NCI-H1092 treated with DMSO at 0.1 percent for 48 hours (cell line): ENCODE data around the gene SLC35B2.
"Not testable (repeated sequence)": the region's sequence is repeated elsewhere in the genome, so short reads cannot be mapped to it uniquely, and the experiment has no call there.

Experiments used
- DNase-seq: peaks from one replicate; lab custom pipeline; 2025; lab: John Stamatoyannopoulos, UW

Gene SLC35B2

DNA sequence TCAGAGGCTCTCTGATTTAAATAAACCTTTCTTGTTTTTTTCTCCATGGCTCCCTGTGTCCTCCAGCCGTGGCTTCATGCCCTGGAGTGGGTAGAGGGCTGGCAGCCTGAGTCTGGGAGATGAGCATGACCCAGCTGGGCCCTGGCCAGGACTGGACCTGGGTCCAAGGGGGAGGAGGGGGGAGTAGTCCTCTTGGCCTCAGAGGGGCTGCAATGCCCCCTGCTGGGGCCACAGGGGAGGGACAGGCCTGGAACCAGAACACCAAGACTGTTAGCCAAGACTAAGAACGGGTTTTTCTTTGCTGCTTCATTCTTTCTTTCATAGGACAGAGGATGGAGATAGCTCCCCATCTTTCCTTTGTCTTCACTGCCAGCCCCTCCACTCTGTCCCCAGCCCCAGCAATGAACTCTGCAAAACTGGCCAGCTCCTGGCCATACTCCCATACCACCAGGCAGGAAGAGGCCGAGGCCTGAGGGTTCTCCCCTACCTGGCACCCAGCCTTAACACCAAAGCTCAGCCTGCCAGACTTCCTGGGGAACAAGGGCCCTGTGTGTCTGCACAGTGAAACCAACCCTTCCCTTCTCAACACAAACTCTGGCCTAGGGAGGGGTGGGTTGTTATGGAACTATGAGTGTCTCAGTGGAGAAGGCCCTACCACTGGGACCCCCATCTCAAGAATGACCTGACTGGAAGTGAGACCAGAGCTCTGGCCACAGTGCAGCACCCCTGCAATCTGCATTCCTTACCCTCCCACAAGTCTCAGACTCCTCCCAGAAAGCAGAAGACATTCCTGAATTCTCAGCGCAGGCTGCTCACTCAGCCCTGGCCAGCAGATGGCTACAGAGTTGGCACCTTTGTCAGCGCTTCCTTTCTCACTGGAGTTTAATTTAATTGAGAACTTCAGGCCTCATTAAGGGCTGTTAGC lies 23.0 kb downstream of the SLC35B2 start:
- peak; percentile 71 for DNase-seq

DNA sequence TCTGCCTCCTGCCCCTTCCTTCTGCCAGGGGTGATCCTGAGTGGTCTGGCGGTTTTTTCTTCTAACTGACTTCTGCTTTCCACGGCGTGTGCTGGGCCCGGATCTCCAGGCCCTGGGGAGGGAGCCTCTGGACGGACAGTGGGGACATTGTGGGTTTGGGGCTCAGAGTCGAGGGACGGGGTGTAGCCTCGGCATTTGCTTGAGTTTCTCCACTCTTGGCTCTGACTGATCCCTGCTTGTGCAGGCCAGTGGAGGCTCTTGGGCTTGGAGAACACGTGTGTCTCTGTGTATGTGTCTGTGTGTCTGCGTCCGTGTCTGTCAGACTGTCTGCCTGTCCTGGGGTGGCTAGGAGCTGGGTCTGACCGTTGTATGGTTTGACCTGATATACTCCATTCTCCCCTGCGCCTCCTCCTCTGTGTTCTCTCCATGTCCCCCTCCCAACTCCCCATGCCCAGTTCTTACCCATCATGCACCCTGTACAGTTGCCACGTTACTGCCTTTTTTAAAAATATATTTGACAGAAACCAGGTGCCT lies 23.7 kb downstream of the SLC35B2 start:
- DNase-seq, result no peak

DNA sequence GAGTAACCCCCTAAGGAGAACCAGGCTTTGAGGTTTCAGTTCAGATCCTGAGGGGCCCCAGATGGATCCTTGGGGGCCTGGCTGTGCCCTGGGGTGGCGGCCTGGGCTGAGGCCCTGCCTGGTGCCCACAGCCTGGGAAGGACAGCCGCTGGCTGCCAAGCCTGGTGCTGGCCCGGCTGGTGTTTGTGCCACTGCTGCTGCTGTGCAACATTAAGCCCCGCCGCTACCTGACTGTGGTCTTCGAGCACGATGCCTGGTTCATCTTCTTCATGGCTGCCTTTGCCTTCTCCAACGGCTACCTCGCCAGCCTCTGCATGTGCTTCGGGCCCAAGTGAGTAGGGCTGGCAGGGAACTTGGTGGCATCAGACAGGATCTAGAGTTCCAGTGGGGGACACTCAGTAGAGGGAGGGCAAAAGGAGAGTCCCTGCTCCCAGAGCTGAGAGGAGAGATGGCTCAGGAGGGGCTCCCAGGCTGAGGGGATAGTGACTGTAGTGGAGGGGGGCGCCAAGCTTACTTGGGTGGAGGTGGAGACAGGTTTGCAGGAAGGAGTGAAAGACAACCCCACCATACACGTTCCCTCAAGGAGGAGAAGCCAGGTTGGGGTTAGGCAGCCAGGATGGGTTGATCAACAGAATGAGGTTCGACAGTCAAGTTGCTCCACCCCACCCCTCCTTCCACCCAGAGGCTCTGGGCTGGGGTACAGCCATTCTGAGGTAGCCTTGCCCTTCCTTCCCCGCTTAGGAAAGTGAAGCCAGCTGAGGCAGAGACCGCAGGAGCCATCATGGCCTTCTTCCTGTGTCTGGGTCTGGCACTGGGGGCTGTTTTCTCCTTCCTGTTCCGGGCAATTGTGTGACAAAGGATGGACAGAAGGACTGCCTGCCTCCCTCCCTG lies 24.4 kb downstream of the SLC35B2 start:
- DNase-seq, result no peak

DNA sequence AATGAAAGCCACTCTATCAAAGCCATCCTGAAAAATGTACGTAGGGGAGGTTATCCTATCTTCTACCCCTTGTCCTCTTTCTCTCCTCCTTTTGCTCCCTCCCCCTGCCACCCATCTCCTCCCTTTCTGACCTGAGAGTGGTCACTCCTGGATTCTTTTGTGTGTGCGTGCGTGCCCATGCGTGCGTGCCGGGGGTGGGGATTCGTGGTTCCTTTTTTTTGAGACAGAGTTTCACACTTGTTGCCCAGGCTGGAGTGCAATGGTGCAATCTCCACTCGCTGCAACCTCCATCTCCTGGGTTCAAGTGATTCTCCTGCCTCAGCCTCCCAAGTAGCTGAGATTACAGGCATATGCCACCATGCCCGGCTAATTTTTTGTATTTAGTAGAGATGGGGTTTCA lies 25.9 kb downstream of the SLC35B2 start:
- not testable (repeated sequence) for DNase-seq

DNA sequence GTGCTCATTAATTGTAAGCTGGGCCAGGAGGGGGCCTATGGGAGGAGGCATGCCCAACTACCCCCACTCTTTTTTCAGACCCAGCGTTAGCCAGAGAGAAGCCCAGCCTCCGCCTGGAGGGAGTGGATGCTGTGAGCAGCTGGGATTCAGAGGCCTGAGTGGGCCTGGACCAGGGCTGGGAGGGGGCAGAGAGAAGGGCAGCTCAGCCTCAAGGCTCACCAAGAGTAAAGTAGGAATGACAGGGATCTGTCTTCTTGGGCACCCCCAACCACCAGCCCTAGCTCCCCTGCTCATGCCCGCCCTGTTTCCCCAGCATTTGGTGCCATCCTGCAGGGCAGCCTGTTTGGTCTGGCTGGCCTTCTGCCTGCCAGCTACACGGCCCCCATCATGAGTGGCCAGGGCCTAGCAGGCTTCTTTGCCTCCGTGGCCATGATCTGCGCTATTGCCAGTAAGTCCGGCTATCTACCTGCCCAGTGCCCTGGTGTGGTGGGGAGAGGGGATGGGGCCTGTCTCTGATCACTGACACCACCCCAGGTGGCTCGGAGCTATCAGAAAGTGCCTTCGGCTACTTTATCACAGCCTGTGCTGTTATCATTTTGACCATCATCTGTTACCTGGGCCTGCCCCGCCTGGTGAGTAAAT lies 27.2 kb downstream of the SLC35B2 start:
- no peak for DNase-seq

DNA sequence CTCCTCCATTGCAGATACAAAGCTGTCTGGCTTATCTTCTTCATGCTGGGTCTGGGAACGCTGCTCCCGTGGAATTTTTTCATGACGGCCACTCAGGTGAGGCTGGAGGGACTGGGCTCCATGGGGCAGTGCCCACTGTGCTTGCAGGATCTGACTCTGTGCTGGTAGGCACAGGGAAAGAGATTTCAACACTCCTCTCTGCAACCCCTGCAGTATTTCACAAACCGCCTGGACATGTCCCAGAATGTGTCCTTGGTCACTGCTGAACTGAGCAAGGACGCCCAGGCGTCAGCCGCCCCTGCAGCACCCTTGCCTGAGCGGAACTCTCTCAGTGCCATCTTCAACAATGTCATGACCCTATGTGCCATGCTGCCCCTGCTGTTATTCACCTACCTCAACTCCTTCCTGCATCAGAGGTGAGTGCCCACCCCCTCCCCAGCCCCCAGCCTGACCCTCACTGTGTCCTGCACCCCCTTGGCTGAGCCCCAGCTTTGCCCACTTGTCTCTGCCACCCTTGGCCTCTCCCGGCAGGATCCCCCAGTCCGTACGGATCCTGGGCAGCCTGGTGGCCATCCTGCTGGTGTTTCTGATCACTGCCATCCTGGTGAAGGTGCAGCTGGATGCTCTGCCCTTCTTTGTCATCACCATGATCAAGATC lies 27.8 kb downstream of the SLC35B2 start:
- DNase-seq, result no peak

DNA sequence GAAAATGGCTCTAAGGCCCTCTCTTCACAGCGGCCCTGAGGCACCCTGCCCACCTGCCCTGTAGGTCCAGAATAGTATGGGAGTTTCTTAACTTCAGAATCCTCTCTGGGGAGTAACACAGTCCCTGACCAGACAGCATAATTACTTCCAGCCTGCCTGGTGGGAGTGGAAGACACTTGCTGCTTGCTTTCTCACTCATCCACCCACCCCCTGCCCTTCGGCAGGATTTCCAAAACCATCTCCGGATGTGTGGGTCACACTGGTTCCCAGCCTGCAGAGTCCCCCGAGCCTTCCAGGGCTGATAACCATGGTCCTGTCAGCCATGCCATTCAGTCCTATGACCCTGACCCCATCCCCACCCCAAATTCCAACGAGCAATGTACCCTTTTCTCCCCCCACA lies 28.5 kb downstream of the SLC35B2 start:
- DNase-seq, result no peak

DNA sequence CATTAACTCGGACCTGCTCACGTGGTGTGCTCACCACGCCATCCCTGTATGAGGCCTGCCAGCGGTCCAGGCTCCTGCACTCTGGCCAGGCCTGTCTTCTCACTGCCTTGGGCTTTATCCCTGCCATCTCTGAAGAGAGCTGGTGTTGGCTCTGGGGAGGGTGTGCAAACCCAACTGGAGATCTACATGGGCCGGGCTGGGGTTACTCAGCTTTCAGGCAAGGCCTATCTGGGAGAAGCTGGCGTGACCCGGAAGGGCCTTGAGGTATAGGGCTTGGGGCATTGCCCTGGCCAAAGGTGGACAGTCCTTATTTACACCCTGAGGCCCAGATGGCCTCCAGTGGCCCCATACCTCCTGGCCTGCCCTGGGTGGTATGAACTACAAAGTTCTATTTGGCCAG lies 28.9 kb downstream of the SLC35B2 start:
- DNase-seq, result no peak

DNA sequence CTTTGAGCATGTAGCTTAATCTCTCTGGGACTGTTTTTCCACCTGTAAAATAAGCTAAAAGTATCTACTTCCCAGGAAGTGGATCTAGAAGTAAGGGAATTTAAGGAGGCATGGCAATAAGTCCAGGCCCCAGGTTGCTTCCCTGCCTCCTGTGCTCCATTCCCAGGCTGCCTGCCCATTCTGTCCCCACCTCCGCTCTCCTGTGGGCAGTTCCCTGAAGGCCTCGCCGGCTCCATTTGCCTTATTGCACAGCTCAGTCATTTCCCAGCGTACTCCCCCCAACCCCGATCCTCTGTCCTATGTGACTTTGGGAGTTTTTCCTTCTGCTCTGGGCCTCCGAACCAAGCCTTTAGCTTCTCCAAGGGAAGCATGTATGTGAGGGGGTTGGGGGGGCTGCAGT lies 29.3 kb downstream of the SLC35B2 start:
- no peak for DNase-seq

DNA sequence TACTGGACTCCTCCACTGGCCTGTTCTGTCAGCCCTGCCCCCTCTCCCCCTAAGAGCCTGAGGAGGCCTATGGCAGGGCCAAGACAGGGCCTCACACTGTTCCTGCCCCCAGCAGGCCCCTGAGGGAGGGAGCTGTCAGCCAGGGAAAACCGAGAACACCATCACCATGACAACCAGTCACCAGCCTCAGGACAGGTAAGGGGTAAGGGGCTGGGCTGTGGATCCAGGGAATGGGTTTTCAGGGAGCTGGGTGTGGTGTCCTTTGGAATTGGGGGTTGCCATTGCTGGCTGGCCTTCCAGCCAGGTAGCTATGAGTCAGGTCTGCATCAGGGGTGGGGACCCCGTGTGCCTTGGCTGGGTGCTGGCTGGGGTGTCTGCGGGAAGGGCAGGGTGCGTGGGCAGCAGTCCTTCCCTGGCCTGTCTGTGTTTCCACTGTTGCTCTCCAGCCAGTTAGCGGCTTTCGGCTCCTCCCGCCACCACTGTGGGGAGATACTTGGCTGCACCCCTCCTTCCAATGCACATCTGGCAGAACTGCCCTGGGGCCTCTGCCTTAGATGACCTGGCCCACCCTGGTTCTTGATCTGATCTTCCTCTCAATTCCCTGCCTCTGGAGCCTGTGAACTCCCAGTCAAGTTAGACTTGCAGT lies 30.1 kb downstream of the SLC35B2 start:
- no peak for DNase-seq

DNA sequence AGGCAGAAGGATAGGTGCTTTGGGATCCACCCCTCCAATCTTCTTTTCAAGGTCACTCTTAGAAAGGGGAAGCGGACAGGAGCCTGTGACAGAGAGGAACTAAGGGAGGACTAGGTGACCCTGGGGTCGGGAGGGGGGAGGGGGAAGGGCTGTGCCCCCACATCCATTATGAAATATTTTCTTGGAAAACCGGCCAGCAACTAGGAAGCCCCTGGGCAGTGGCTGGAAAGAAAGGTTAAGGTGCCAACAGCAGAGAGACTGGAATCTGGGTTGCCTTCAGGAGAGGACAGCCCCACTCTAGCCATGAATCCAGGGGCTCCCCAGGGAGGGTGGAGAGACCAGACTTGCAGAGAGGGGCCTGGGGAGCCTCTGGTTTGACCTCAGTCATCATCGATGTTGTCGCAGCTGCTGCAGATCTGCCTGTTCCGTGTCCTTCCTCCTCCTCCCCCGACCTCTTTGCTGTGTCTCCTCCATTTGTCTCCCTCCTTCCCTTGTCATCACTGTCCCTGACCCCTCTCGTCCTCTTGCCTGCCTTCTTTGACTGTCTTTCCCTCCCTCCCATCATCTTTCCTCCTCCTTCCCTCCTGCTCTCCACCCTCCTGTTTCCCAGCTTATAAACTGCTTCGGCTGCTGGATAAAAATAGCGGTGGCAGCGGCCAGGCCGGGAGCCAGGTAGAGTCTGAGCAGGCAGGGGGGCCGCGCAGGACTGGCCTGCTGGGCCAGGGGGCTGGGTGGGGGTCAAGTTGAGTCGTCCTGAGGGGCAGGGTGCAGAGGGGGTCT lies 30.8 kb downstream of the SLC35B2 start:
- DNase-seq, result peak; percentile 21

DNA sequence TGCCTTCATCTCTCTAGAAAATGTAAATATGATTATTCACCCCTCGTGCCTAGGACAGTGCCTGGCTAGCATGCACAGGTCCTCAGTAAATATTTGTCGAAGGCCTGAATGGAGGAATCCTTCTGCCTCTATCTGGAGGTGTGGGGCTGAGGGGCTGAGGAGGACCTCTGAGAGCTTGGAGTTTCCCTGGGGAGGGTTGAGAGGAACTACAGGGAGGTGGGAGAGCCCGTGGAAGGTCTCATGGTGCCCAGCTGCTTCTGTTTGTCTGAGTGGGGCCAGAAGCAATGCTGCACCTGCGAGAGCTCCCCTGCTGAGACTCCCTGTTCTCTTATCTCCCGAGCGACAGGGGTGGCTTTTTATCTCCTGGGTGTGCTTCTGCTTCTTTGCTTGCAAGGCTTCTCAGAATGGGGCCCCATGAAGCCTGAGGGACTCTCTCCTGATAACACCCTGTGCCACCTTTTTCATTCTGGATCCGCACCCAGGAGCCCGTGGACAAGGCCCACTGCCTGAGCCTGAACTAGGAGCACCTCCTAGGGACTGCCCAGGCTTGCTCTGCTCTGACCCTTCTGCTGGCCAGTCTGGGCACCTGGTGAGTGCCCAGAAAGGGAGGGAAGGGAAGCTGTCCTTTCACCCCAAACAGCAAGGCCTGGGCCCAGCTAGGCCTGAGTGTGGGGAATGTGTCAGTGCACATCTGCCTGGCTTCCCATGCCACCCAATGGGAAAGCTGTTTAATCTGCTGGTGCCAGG lies 31.6 kb downstream of the SLC35B2 start:
- peak; percentile 47 for DNase-seq

DNA sequence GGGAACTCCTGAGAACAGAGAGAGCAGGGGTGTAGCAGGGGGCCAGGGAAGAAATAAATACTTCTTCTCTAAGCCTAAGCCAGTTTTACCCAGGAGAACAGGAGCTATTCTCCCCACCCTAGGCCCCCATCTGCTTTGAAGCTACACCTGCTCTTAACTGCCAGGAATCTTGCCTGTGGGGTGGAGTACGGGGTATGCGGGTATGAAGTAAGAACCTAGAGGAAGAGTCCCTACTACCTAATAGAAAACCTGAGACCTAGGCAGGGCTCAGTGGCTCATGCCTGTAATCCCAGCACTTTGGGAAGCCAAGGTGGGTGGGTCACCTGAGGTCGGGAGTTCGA lies 32.4 kb downstream of the SLC35B2 start:
- no peak for DNase-seq

DNA sequence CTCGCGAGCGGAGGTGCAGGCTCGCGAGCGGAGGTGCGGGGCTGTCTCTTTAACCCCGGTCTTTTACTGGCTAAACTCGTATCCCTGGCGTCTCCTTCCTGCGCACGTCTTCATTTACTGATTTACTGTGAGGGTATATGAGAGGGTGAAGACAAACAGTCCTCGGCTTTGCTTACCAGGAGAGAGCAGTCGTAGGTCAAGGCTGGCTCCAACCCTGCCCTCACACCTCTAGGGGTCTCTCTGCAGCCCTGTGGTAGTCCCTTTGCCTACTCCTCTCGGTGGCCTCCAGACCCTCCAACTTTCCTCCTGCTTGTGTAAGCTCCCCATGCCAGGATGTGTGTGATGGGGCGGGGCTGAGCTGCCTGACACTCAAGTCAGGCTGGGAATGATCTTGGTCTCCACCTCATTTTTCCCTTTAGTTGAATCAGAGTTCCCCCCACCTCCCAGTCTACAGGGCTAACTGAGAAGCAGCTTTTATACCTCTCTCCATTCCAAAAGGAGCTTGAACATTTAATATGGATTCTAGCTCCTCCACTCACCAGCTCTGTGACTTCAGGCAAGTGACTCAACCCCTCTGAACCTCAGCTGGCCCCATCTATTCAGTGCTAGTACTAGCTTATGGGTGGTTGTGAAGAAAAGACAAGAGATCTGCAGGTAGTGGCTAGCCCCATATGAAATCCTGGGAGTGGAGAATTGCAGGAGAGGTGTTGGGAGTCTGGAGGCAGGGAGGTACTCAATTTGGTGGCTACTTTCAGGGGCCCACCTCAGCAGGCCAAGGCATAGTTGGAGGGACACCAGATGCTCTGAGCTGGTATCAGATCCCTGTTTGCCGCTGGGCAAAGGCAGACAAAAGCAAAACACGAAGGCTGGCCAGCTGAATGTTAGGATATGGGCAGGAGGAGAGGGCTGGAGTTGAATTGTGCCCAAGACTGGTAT lies 33.0 kb downstream of the SLC35B2 start:
- DNase-seq, result peak; percentile 62

DNA sequence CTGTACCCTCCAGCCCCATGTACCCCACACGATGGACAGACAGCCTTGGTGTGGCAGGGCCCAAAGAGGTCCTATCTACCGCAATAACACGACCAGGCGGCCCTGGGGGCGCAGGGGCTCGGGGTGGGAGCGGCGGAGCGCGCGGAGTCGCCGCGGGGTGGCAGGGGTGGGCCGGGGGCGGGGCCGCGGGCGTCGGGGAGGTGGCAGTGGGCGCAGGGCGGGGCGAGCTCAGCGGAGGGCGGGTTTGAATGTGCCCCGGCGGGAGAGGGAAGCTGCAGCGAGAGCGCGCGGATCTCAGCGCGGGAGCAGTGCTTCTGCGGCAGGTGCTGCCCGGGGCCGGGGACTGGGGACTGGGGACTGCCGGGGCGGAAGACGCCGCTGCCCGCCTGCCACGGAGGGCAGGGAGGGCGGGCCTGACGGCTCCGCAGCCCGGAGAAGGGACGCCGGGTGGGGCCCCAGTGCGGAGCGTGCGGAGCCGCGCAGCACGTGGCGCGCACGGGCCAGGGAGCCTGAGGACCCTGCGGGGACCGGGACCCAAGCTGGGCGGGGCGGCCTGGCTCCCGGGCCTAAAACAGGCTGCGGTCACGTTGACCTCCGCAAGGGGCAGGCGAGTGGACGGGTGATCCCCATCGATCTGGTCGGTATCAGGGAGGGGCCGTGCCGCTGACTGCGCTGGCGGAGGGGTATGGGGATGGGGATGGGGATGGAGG lies 33.9 kb downstream of the SLC35B2 start, which contains the start of gene SLC29A1:
Gene SLC29A1 (plus strand): TSS at position 277 of the 710 bp plus-strand sequence. CDS start 3,719 bp downstream, outside the sequence.
- peak; percentile 81 for DNase-seq

DNA sequence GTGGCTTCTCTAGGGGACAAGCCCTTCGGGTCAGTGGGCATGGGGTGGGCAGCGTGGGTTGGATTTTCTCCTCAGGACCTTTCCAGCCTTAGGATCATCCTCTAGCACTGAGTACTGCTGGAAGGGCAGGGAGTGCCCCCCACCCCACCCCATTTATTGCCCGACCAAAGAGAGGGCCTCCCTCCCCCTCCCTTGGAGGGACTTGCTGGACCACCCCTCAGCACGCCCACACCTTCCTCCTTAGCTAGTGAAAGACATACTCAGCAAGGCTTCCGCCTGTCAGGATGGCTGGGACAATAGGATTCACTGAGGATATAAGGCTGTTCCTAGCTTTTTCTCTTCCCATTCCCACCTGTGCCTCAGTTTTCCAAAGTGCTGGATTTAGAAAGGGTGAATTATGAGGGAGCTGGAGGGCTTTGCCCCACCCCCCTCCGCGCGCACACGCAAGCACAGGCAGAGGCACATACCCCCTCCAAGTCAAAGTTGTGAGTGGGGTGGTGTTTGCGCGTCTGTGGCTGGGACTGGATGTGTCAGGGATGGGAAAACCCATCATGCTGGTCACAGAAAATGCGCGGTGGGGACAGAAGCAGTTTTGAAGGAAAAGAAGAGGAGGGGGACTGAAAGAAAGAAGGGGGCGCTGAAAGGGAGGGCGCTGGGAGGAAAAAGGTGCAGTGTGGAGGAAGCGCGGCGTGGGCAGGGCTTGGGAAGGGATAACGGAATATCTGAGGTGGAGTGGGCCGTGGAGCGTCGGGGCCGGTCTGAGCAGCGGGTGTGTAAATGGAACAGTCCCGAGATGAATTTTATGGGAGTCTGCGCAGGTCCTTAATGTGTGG lies 34.6 kb downstream of the SLC35B2 start:
- peak; percentile 61 for DNase-seq

DNA sequence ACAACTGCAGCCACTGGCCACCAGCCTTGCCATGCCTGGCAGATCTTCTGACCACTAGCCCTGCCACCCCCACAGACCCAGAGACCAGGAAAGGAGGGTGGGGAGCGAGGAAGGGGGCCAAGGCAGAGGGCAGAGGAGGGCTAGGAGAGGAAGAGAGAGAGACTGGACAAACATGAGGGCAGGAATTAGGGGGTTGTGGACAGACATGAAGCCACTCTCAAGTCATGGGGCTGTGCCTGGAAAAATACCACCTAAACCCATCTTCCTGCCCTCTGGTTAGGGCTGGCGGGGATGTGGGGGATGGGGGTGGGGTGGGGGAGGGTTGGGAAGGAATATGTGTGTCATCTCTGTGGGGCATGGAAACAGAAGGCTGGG lies 35.4 kb downstream of the SLC35B2 start:
- no peak for DNase-seq
